GM19463 (cell line): ENCODE measurements around the gene ZNF366.

Experiments used
- ATAC-seq: cut with Tn5 transposase; IDR thresholded peaks from one replicate; pipeline ENCODE4 v1.9.1; 2021; ENCODE audit warnings: mild to moderate bottlenecking, moderate library complexity; ENCODE audit not compliant: unreplicated experiment

The ZNF366 gene

GRCh38 chr5:72494623-72495124 is 12.5 kb downstream of the ZNF366 start:
- ATAC-seq, result no peak

- no peak for ATAC-seq
Measured at GRCh38 chr5:72489536-72489935, 17.7 kb downstream of the ZNF366 start.

- ATAC-seq, result no peak
Measured at GRCh38 chr5:72488756-72489155, 18.5 kb downstream of the ZNF366 start.

- no peak for ATAC-seq
Measured at GRCh38 chr5:72487177-72487576, 20.0 kb downstream of the ZNF366 start.

- no peak for ATAC-seq
Measured at GRCh38 chr5:72486371-72486770, 20.8 kb downstream of the ZNF366 start.

- ATAC-seq, result no peak
Measured at GRCh38 chr5:72485430-72485974, 21.7 kb downstream of the ZNF366 start.

GRCh38 chr5:72482046-72482445 is 25.2 kb downstream of the ZNF366 start:
- no peak for ATAC-seq

GRCh38 chr5:72480841-72481240 is 26.4 kb downstream of the ZNF366 start:
- ATAC-seq, result no peak

- no peak for ATAC-seq
Measured at GRCh38 chr5:72479921-72480320, 27.3 kb downstream of the ZNF366 start.

GRCh38 chr5:72478684-72479083 is 28.5 kb downstream of the ZNF366 start:
- no peak for ATAC-seq

GRCh38 chr5:72478276-72478675 is 28.9 kb downstream of the ZNF366 start:
- ATAC-seq, result no peak

GRCh38 chr5:72477644-72478043 is 29.6 kb downstream of the ZNF366 start:
- ATAC-seq, result no peak

GRCh38 chr5:72477176-72477575 is 30.0 kb downstream of the ZNF366 start:
- no peak for ATAC-seq

- ATAC-seq, result no peak
Measured at GRCh38 chr5:72476721-72477120, 30.5 kb downstream of the ZNF366 start.

GRCh38 chr5:72476275-72476674 is 30.9 kb downstream of the ZNF366 start:
- no peak for ATAC-seq

GRCh38 chr5:72474516-72474915 is 32.7 kb downstream of the ZNF366 start:
- no peak for ATAC-seq

- ATAC-seq, result no peak
Measured at GRCh38 chr5:72474046-72474500, 33.1 kb downstream of the ZNF366 start.

- ATAC-seq, result no peak
Measured at GRCh38 chr5:72472666-72473422, 34.4 kb downstream of the ZNF366 start.

GRCh38 chr5:72472031-72472430 is 35.2 kb downstream of the ZNF366 start:
- no peak for ATAC-seq

- ATAC-seq, result no peak
Measured at GRCh38 chr5:72470826-72471225, 36.4 kb downstream of the ZNF366 start.

GRCh38 chr5:72468606-72469005 is 38.6 kb downstream of the ZNF366 start:
- ATAC-seq, result no peak

- no peak for ATAC-seq
Measured at GRCh38 chr5:72468024-72468423, 39.2 kb downstream of the ZNF366 start.
